Measurements from ENCODE around the gene MYB. TPM values are rescaled to one million over a fixed set of nuclear protein-coding genes. Genes with fewer than 3 reads are reported as not detected.

MYB gene
- total and polyA plus RNA-seq, 2 of the 8 experiments (the other 6 are each of a cell fraction or from before 2014, with no cell fraction given), result 4.0 to 7.6 TPM

DNA sequence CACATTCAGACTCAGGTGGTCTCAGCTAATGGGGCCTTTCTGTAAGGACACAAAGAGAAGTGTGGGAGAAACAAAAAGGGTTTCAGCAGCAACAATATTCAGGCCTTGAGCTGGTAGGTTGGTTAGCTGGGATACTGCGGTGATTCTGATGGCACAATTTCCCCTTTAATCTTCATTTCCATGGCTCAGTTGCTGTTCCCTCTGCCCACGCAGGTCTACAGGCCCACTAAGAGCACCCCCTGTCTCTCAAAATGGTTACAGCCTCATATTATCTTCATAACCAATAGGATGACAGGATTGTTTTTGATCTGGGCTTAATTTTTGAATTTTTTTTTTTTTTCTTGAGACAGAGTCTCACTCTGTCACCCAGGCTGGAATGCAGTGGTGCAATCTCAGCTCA is 48.9 kb downstream of the MYB start:
- Histone ChIP-seq H4K5ac (ENCODE audit: insufficient read length, low read depth, low read length) (no peak overlapping the region), H4K8ac (ENCODE audit: extremely low read depth, insufficient read depth, low read length) (no peak overlapping the region), H3K23me2 (ENCODE audit: low read depth, low read length) (no peaks in the 10 kb centered on the region), H3K18ac (ENCODE audit: extremely low read depth, low read length) (no peak overlapping the region), H3K9ac (replicated peaks in 1 of 4; ENCODE audit: extremely low read depth in 1 of 4, low read depth in 3 of 4, low read length in 3 of 4) (no peak overlapping the region), H3K36me3 (ENCODE audit: control insufficient read depth in 2 of 4, insufficient read depth in 4 of 4, low read length in 3 of 4) (no peaks in the 10 kb centered on the region; a peak in 2 of 8 replicates), H2BK12ac (ENCODE audit: low read depth, low read length) (no peak overlapping the region), H2AFZ (ENCODE audit: low read length) (0 out of 2 replicates have a peak overlapping the region, but pooled peaks have one; percentile 57), H3K14ac (ENCODE audit: insufficient read length) (no peak overlapping the region), H3K27me3 (replicated peaks in 1 of 4; ENCODE audit: control insufficient read depth in 3 of 4, extremely low read depth in 1 of 4, insufficient read depth in 3 of 4, low read length in 3 of 4) (no peaks in the 10 kb centered on the region), H2BK5ac (ENCODE audit: low read depth, low read length) (no peak overlapping the region; the same call in 1 of the 2 replicates), H3K79me1 (ENCODE audit: low read depth, low read length) (no peaks in the 10 kb centered on the region), H3K4me3 (ENCODE audit: extremely low read depth in 1 of 4, insufficient read depth in 2 of 4, low read depth in 3 of 4, low read length in 4 of 4) (no peak overlapping the region), H3K27ac (ENCODE audit: low read depth, low read length) (no peak overlapping the region), H3K9me3 (ENCODE audit: insufficient read depth in 2 of 2, low read depth in 1 of 2, low read length in 1 of 2) (no peaks in the 10 kb centered on the region), H3K23ac (ENCODE audit: insufficient read length) (no peak overlapping the region), H2BK120ac (replicated peaks; ENCODE audit: low read depth, low read length) (no peak overlapping the region), H4K91ac (replicated peaks; ENCODE audit: insufficient read length, low read length) (peak overlapping the region; percentile 62), H3K4ac (replicated peaks; ENCODE audit: insufficient read length, low read depth, low read length) (no peak overlapping the region), H3K56ac (replicated peaks; ENCODE audit: insufficient read length, low read depth, low read length) (no peak overlapping the region), H3K4me2 (ENCODE audit: insufficient read depth in 1 of 2, low read depth in 2 of 2, low read length in 2 of 2) (no peak overlapping the region), H3K79me2 (ENCODE audit: control insufficient read depth in 1 of 2, insufficient read depth in 2 of 2, low read length in 2 of 2) (no peaks in the 10 kb centered on the region), H2BK20ac (ENCODE audit: low read length) (no peak overlapping the region), H2BK15ac (ENCODE audit: low read length) (no peak overlapping the region), H3K4me1 (replicated peaks in 1 of 4; ENCODE audit: control insufficient read depth in 3 of 4, insufficient read depth in 4 of 4, low read length in 3 of 4) (peaks cover 0 to 5% (median 0%) of the 10 kb centered on the region in 4 experiments; a peak in 1 of 7 replicates), H4K20me1 (replicated peaks in 1 of 2; ENCODE audit: control insufficient read depth in 1 of 2, insufficient read depth in 2 of 2, low read length in 2 of 2) (no peaks in the 10 kb centered on the region), H2AK5ac (ENCODE audit: low read depth, low read length) (no peak overlapping the region)
- FAIRE-seq (no peak), DNase-seq (ENCODE audit: low read depth in 1 of 2, low spot score in 2 of 2) (no peak)
- ChIA-PET POLR2A (ENCODE audit: partially characterized antibody) (interaction anchor here (1.2 kb wide), 1 partner anchor 175 kb away, joined by 5 read pairs; the partner anchor contains the start of gene HBS1L), CTCF (ENCODE audit: partially characterized antibody) (interaction anchor here (0.9 to 1.6 kb wide), 6 partner anchors 9 to 183 kb away, joined by 3 to 6 read pairs (median 4); no protein-coding TSS in a partner anchor)
- 90% methylated on average over 2 of the region's 2 CpGs; no CpG with 5 or more reads in 1 of the 2 experiments for WGBS, 2 experiments (ENCODE audit: extremely low coverage in 1 of 2, insufficient coverage in 1 of 2, insufficient read length in 1 of 2, insufficient replicate concordance in 2 of 2, low coverage in 1 of 2, low lambda C conversion rate in 2 of 2, missing lambda C conversion rate in 1 of 2)
- TF ChIP-seq, protein P1, sequence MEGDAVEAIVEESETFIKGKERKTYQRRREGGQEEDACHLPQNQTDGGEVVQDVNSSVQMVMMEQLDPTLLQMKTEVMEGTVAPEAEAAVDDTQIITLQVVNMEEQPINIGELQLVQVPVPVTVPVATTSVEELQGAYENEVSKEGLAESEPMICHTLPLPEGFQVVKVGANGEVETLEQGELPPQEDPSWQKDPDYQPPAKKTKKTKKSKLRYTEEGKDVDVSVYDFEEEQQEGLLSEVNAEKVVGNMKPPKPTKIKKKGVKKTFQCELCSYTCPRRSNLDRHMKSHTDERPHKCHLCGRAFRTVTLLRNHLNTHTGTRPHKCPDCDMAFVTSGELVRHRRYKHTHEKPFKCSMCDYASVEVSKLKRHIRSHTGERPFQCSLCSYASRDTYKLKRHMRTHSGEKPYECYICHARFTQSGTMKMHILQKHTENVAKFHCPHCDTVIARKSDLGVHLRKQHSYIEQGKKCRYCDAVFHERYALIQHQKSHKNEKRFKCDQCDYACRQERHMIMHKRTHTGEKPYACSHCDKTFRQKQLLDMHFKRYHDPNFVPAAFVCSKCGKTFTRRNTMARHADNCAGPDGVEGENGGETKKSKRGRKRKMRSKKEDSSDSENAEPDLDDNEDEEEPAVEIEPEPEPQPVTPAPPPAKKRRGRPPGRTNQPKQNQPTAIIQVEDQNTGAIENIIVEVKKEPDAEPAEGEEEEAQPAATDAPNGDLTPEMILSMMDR (IDR thresholded peaks at IDR 0.05; ENCODE audit: control extremely low read depth in 1 of 3, insufficient read depth in 1 of 3, low read depth in 1 of 3, low read length in 3 of 3), result peak in 1 of 3 experiments; percentile 9; a peak in 1 of 4 replicates
- TF ChIP-seq MAFK (IDR thresholded peaks at IDR 0.05; ENCODE audit: low read depth, low read length) (no peak), SP4 (IDR thresholded peaks at IDR 0.05; ENCODE audit: low read length) (no peak)

Data from H1 (cell line).